Type B pancreatic cell (in vitro differentiated cells): ENCODE results near the gene RAD51B. TPM values are rescaled to one million over a fixed set of nuclear protein-coding genes. Genes with fewer than 3 reads are reported as not detected.
A peak's percentile ranks its signal among the peaks of the same experiment; 100 is the strongest.
"Not testable (repeated sequence)": the region's sequence is repeated elsewhere in the genome, so short reads cannot be mapped to it uniquely, and the experiment has no call there.

Experiments
- DNase-seq: peaks from one replicate; pipeline ENCODE4 v3.0.0; 2021; ENCODE audit warnings: mixed read lengths; ENCODE audit not compliant: unreplicated experiment; ENCODE audit errors: extremely low spot score
- H3K27ac Mint-ChIP-seq: 2 replicates; pipeline ENCODE4 v1.8.0; 2021; ENCODE audit warnings: mild to moderate bottlenecking, mixed read lengths
- H3K27me3 Mint-ChIP-seq: 2 replicates; pipeline ENCODE4 v1.8.0; 2021; ENCODE audit warnings: mixed read lengths
- H3K36me3 Mint-ChIP-seq: 2 replicates; pipeline ENCODE4 v1.8.0; 2021; ENCODE audit warnings: mixed read lengths
- H3K4me1 Mint-ChIP-seq: one replicate; pipeline ENCODE4 v1.8.0; 2021; ENCODE audit warnings: mixed read lengths; ENCODE audit not compliant: unreplicated experiment
- H3K4me3 Mint-ChIP-seq: 2 replicates; pipeline ENCODE4 v1.8.0; 2021; ENCODE audit warnings: mild to moderate bottlenecking, mixed read lengths
- H3K9me3 Mint-ChIP-seq: 2 replicates; pipeline ENCODE4 v1.8.0; 2021; ENCODE audit warnings: mixed read lengths
- CTCF ChIP-seq: fragments of 200-600 bp; sonication (generic); conservative IDR thresholded peaks from 2 replicates; pipeline ENCODE4 v1.5.0; 2021; ENCODE audit warnings: antibody characterized with exemption, mild to moderate bottlenecking
- total RNA-seq: library from RNA; stranded (reverse); gene quantifications from 2 replicates; pipeline ENCODE4 v1.2.1, GENCODE V29; 2021; ENCODE audit warnings: low replicate concordance

RAD51B gene
- total RNA-seq, 1 donor from 2014 or later: 27.3 TPM

- DNase-seq: no peak
- Mint-ChIP-seq H3K27ac (peak overlapping the region; percentile 59), H3K27me3 (no peaks in the 10 kb centered on the region), H3K4me1 (peaks cover 39% of the 10 kb centered on the region), H3K36me3 (peaks cover 4% of the 10 kb centered on the region), H3K4me3 (no peak overlapping the region), H3K9me3 (peaks cover 14% of the 10 kb centered on the region)
- TF ChIP-seq CTCF: no peak
Observed at GRCh38 chr14:68694516-68695235, 875.1 kb downstream of the RAD51B start.

- Mint-ChIP-seq H3K36me3 (peaks cover 8% of the 10 kb centered on the region), H3K4me3 (no peak overlapping the region), H3K27me3 (no peaks in the 10 kb centered on the region), H3K4me1 (peaks cover 35% of the 10 kb centered on the region), H3K27ac (peak overlapping the region; percentile 59), H3K9me3 (peaks cover 19% of the 10 kb centered on the region)
- no peak for TF ChIP-seq CTCF
- DNase-seq: no peak
Observed at GRCh38 chr14:68695326-68695768, 875.8 kb downstream of the RAD51B start.

GRCh38 chr14:68695856-68696255 lies 876.3 kb downstream of the RAD51B start:
- H3K27ac Mint-ChIP-seq: no peak overlapping the region
- DNase-seq: no peak
- TF ChIP-seq CTCF: no peak
- no peaks in the 10 kb centered on the region for H3K27me3 Mint-ChIP-seq
- H3K4me1 Mint-ChIP-seq: peaks cover 34% of the 10 kb centered on the region
- H3K4me3 Mint-ChIP-seq: no peak overlapping the region
- H3K9me3 Mint-ChIP-seq: peaks cover 21% of the 10 kb centered on the region
- peaks cover 8% of the 10 kb centered on the region for H3K36me3 Mint-ChIP-seq

GRCh38 chr14:68696266-68696665 lies 876.7 kb downstream of the RAD51B start:
- Mint-ChIP-seq H3K4me3 (no peak overlapping the region), H3K27me3 (no peaks in the 10 kb centered on the region)

GRCh38 chr14:68696721-68697495 lies 877.3 kb downstream of the RAD51B start:
- H3K4me3 Mint-ChIP-seq: no peak overlapping the region
- no peak overlapping the region for H3K27ac Mint-ChIP-seq
- peaks cover 14% of the 10 kb centered on the region for H3K36me3 Mint-ChIP-seq
- no peak for DNase-seq
- peaks cover 27% of the 10 kb centered on the region for H3K9me3 Mint-ChIP-seq
- H3K4me1 Mint-ChIP-seq: peaks cover 24% of the 10 kb centered on the region
- TF ChIP-seq CTCF: no peak
- no peaks in the 10 kb centered on the region for H3K27me3 Mint-ChIP-seq

More at GRCh38 chr14:68696266-68696665, 876.7 kb downstream of the RAD51B start:
- Mint-ChIP-seq H3K36me3 (peaks cover 12% of the 10 kb centered on the region), H3K9me3 (peaks cover 25% of the 10 kb centered on the region), H3K4me1 (peaks cover 29% of the 10 kb centered on the region), H3K27ac (no peak overlapping the region)
- TF ChIP-seq CTCF: no peak
- no peak for DNase-seq

GRCh38 chr14:68698773-68699172 lies 879.2 kb downstream of the RAD51B start:
- Mint-ChIP-seq H3K36me3 (peaks cover 14% of the 10 kb centered on the region), H3K4me1 (peaks cover 14% of the 10 kb centered on the region), H3K9me3 (peaks cover 21% of the 10 kb centered on the region)
- not testable (repeated sequence) for H3K4me3 Mint-ChIP-seq, H3K27ac Mint-ChIP-seq, DNase-seq, H3K27me3 Mint-ChIP-seq
